BLaER1 treated with 17β-estradiol and CSF1 and Interleukin-3, amounts not matched to agents 10 nM and 100 nM (cell line): Measurements from ENCODE around the gene KAT7.

Experiments
- H3K27ac ChIP-seq, 11 experiments: shearing (Covaris generic); formaldehyde crosslinking; 2 replicates each; pipeline ENCODE4 v1.8.1; 2022
- H3K27me3 ChIP-seq, 11 experiments: shearing (Covaris generic); formaldehyde crosslinking; 2 replicates each; pipeline ENCODE4 v1.8.1; 2022
- H3K36me3 ChIP-seq, 11 experiments: shearing (Covaris generic); formaldehyde crosslinking; 2 replicates each; pipeline ENCODE4 v1.8.1; 2022
- H3K4me1 ChIP-seq, 10 experiments: shearing (Covaris generic); formaldehyde crosslinking; 2 replicates each; pipeline ENCODE4 v1.8.1; 2022
- H3K4me2 ChIP-seq, 11 experiments: shearing (Covaris generic); formaldehyde crosslinking; 2 replicates each; pipeline ENCODE4 v1.8.1; 2022
- H3K4me3 ChIP-seq, 10 experiments: shearing (Covaris generic); formaldehyde crosslinking; 2 replicates each; pipeline ENCODE4 v1.8.1; 2022
- H3K9ac ChIP-seq, 11 experiments: shearing (Covaris generic); formaldehyde crosslinking; 2 replicates each; pipeline ENCODE4 v1.8.1; 2022
- H3K9me3 ChIP-seq, 11 experiments: shearing (Covaris generic); formaldehyde crosslinking; replicated peaks in 1 of 11; 2 replicates each; pipeline ENCODE4 v1.8.1; 2022
- H4K20me1 ChIP-seq, 11 experiments: shearing (Covaris generic); formaldehyde crosslinking; 2 replicates each; pipeline ENCODE4 v1.8.1; 2022
- Cebpa-rat ChIP-seq, 11 experiments: shearing (Covaris generic); IDR thresholded peaks; 2 replicates each; pipeline ENCODE4 v1.8.1; 2022

KAT7 gene

DNA sequence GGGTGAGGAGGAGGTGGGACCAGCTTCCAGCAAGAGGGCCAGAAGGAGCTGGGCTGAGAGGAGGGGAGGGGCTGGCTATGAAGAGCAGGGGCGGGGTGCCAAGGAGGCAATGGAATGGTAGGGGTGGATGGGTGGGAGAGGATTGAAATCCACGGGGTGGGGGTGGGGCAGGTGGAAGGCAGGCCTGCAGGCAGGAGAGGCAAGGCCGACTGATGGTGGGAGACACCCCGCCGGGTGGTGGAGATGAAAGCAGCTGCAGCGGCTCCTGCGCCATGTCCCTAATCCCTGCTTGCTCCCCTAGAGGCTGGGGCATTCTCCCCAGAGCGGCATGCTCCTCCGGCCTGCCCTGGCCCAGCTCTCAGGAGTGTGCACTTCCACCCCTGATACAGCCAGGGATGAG lies 87.2 kb downstream of the KAT7 start:
- no peak overlapping the region for H3K4me2 ChIP-seq
- no peak overlapping the region for H3K9ac ChIP-seq
- H3K36me3 ChIP-seq, result no peaks in the 10 kb centered on the region
- H3K27me3 ChIP-seq, result peaks cover 24 to 58% (median 45%) of the 10 kb centered on the region in 11 experiments
- no peak overlapping the region for H3K27ac ChIP-seq
- TF ChIP-seq Cebpa-rat (IDR thresholded peaks at IDR 0.05), result no peak
- peaks cover 13 to 28% (median 24%) of the 10 kb centered on the region in 10 experiments for H3K4me1 ChIP-seq
- no peak overlapping the region for H3K4me3 ChIP-seq
- H4K20me1 ChIP-seq, result peaks cover 0 to 6% (median 0%) of the 10 kb centered on the region in 11 experiments; a peak in 1 of 22 replicates
- no peaks in the 10 kb centered on the region for H3K9me3 ChIP-seq

DNA sequence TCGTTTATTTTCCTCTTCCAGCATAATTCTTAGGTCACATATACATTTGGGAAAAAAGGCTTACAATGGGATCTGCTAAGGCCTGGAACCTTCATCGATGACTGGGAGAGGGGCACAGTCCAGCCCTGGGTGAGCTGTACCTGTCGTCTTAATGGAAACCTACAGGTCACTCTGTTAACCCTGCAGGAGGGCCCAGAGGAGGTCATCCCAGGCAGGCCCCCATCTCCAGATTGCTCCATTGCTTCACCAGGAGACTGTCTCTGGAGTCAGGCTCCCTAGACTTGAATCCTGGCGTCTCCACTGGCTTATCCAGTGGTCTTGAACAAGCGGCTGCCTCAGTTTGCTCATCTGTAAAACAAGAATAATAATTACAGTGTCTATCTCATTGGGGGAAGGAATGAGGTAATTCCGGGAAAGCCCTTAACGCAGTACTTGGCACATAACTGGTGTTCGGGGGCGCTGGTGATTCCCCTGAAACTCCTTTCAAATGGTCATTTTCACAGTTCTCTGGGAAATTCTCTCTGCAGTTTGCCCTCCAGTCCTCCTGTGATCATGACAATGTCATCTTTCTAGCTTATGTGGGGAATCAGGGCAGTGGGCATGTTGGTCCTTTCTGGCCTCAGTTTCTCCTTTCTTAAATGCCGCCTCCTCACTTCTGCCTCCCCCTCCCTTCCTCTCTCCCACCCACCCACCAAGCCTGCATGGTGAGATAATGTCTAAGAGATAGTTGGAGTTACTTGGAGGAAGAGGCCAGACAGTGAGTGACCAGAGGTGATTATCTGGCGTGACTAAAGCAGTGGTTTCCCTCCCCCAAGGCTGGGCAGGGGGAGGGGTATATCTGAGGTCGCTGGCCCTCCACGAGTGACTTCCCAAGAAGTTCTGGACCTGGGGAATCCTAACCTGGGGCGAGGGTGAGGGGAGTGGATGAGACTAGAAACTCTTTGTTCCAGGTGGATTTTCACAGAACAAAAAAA lies 90.7 kb downstream of the KAT7 start:
- H3K27me3 ChIP-seq, result peaks cover 33 to 80% (median 65%) of the 10 kb centered on the region in 11 experiments
- H3K36me3 ChIP-seq, result no peaks in the 10 kb centered on the region
- peaks cover 0 to 20% (median 10%) of the 10 kb centered on the region in 10 experiments; a peak in 14 of 20 replicates for H3K4me1 ChIP-seq
- H3K27ac ChIP-seq, result no peak overlapping the region
- H3K9me3 ChIP-seq, result no peaks in the 10 kb centered on the region
- no peak for TF ChIP-seq Cebpa-rat (IDR thresholded peaks at IDR 0.05)
- no peak overlapping the region for H3K4me3 ChIP-seq
- H3K4me2 ChIP-seq, result no peak overlapping the region
- peaks cover 0 to 5% (median 0%) of the 10 kb centered on the region in 11 experiments; a peak in 3 of 22 replicates for H4K20me1 ChIP-seq
- H3K9ac ChIP-seq, result no peak overlapping the region

DNA sequence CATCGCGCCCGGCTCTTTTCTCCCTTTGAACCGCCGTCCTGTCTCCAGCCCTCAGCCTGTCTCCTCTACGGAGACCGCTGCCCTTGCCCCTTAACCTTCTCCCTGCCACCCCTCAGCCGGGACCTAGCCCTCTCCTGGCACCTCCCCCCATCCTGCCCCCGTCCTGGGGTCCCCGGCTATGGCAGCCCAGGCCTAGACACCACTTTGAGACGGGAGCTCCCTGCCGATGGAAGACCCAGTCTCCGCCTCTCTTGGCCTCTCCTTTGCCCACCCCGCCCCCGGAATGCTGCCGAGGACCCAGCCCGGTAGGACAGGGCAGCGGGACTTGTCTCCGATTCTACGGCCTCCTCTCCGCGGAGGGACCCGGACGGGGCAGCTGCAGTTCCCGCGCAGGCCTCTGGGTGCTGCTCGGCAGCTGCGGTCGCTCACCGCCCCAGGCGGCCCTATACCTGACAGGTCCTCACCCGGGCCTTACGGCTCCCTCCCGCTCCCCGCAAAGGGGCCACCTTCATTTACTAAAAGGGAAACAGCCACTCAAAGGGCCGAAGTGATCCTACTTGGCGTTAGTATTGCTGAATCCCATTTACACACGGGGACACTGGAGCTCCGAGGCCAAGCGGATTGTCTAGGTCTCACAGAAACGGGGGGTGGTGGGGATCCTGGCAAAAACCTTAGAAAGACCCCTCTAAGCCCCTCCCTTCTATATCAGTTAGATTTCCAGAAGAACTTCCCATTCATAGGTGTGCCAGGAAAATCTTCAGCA lies 92.0 kb downstream of the KAT7 start:
- Histone ChIP-seq H4K20me1 (peaks cover 0 to 5% (median 0%) of the 10 kb centered on the region in 11 experiments; a peak in 3 of 22 replicates), H3K4me3 (no peak overlapping the region; a peak in 1 of 20 replicates), H3K27me3 (peaks cover 33 to 73% (median 55%) of the 10 kb centered on the region in 11 experiments), H3K9me3 (no peaks in the 10 kb centered on the region), H3K27ac (no peak overlapping the region), H3K4me2 (peak overlapping the region; percentile 25 to 77 (median 66)), H3K9ac (no peak overlapping the region; a peak in 2 of 22 replicates), H3K36me3 (no peaks in the 10 kb centered on the region), H3K4me1 (peaks cover 0 to 24% (median 10%) of the 10 kb centered on the region in 10 experiments; a peak in 14 of 20 replicates)
- no peak for TF ChIP-seq Cebpa-rat (IDR thresholded peaks at IDR 0.05)

DNA sequence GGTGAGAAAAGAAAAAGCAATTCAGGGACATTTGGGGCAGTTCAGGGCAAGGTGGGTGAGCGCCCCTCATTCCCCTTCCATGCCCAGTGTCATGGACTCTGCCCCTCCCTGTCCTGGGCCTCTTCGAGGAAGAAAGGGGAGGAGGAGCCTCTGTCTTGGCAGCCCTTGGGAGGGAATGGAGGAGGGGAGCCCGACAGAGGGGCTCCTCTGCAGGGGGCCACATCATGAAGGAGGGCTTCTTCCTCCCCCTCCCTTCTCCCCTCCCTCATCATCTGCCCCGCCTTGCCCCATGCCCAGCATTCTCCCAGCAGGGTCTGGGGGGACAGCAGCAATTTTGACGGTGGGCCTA lies 92.5 kb downstream of the KAT7 start:
- H3K4me3 ChIP-seq, result no peak overlapping the region
- H3K36me3 ChIP-seq, result no peaks in the 10 kb centered on the region
- H3K9me3 ChIP-seq, result no peaks in the 10 kb centered on the region
- no peak for TF ChIP-seq Cebpa-rat (IDR thresholded peaks at IDR 0.05)
- no peak overlapping the region for H3K9ac ChIP-seq
- no peak overlapping the region for H3K27ac ChIP-seq
- H3K4me2 ChIP-seq, result peak overlapping the region in 8 of 11 experiments; percentile 51 to 77 (median 66); a peak in 9 of 22 replicates
- peaks cover 0 to 5% (median 0%) of the 10 kb centered on the region in 11 experiments; a peak in 3 of 22 replicates for H4K20me1 ChIP-seq
- peaks cover 0 to 24% (median 10%) of the 10 kb centered on the region in 10 experiments; a peak in 14 of 20 replicates for H3K4me1 ChIP-seq
- H3K27me3 ChIP-seq, result peaks cover 29 to 67% (median 49%) of the 10 kb centered on the region in 11 experiments

DNA sequence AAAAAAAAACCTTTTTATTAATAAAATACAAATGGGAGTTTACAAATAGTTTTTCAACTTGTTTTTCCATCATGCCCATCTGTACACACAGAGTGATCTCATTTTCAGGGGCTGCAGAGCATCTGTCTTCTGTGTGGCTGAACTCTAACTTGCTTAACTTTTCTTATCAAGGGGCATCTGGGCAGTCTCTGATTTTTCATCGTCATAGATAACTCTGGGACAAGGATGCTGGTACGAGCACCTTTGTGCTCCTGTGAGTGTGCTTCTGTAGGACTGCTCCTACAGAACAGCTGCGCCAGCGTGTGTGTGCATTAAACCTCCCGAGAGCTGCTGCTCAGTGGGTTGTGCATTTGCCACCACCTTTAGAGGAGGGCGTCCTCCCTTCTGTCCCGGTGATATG lies 94.0 kb downstream of the KAT7 start:
- Histone ChIP-seq H4K20me1 (peaks cover 0 to 5% (median 0%) of the 10 kb centered on the region in 11 experiments; a peak in 3 of 22 replicates), H3K27me3 (peaks cover 15 to 53% (median 35%) of the 10 kb centered on the region in 11 experiments)
- no peak for TF ChIP-seq Cebpa-rat (IDR thresholded peaks at IDR 0.05)

More for the DNA sequence above, 94.0 kb downstream of the KAT7 start:
- no peak overlapping the region for H3K4me2 ChIP-seq
- no peak overlapping the region for H3K4me3 ChIP-seq
- H3K4me1 ChIP-seq, result peaks cover 0 to 11% (median 3%) of the 10 kb centered on the region in 10 experiments; a peak in 7 of 20 replicates
- H3K27ac ChIP-seq, result no peak overlapping the region
- no peaks in the 10 kb centered on the region for H3K9me3 ChIP-seq
- no peak overlapping the region for H3K9ac ChIP-seq
- H3K36me3 ChIP-seq, result no peaks in the 10 kb centered on the region
